Thyroid gland (tissue), 4 donors: ENCODE measurements around the gene AKT1S1. TPM values are rescaled to one million over a fixed set of nuclear protein-coding genes. Genes with fewer than 3 reads are reported as not detected.

ENCODE experiments used
- DNase-seq, 2 donors: peaks; one replicate each; pipeline ENCODE4 v3.0.0-alpha.2; 2019
- H3K27ac ChIP-seq, 3 donors: fragments of 200-600 bp; sonication (generic); 1 replicate in 2 of 3; 2 replicates in 1 of 3; pipeline ENCODE4 v1.5.1; 2016 to 2019; ENCODE audit warnings: mild to moderate bottlenecking in 1 of 3, moderate library complexity in 1 of 3
- H3K27me3 ChIP-seq: fragments of 200-600 bp; sonication (generic); one replicate; pipeline ENCODE4 v1.5.1; 2019
- H3K36me3 ChIP-seq, 2 donors: fragments of 200-600 bp; sonication (generic); one replicate each; pipeline ENCODE4 v1.5.1; 2016 to 2019
- H3K4me1 ChIP-seq, 2 donors: fragments of 200-600 bp; sonication (generic); one replicate each; pipeline ENCODE4 v1.5.1; 2017 to 2019
- H3K4me3 ChIP-seq, 3 donors: fragments of 200-600 bp; sonication (generic); replicated peaks in 1 of 3; 1 replicate in 2 of 3; 2 replicates in 1 of 3; pipeline ENCODE4 v1.5.1; 2016; ENCODE audit warnings: mild to moderate bottlenecking in 1 of 3
- H3K9me3 ChIP-seq: fragments of 200-600 bp; sonication (generic); one replicate; pipeline ENCODE4 v1.5.1; 2017
- CTCF ChIP-seq, 6 experiments: fragments of 200-600 bp in 3 of 6; fragments of 450-650 bp in 3 of 6; sonication (generic) in 3 of 6; IDR thresholded peaks; one replicate each; pipeline ENCODE4 v1.5.1; 2016 to 2019; ENCODE audit warnings: antibody characterized with exemption in 6 of 6, mild to moderate bottlenecking in 2 of 6, inconsistent platforms in 1 of 6, moderate library complexity in 1 of 6
- POLR2A ChIP-seq, 2 donors: fragments of 450-650 bp; IDR thresholded peaks; one replicate each; pipeline ENCODE4 v1.6.1; 2017; ENCODE audit warnings: antibody characterized with exemption in 2 of 2, mild to moderate bottlenecking in 2 of 2, moderate library complexity in 1 of 2
- WGBS, 2 donors: methylation state at CpG; one replicate each; pipeline ENCODE4 v1.1.5; 2017; 5-methylcytosine and 5-hydroxymethylcytosine counted together
- intact Hi-C: fragments of 100-400 bp; cut with DNase I; formaldehyde crosslinking; loops from one replicate; pipeline ENCODE4 v1.15.1; 2023
- total RNA-seq, 4 donors: library from RNA; depleted of rRNA; stranded (reverse); fragments of >200 nt; gene quantifications; one replicate each; pipeline ENCODE4 v1.2.3, GENCODE V29; 2016

Gene AKT1S1
- total RNA-seq, 4 donors from 2014 or later = 16.7 to 26.0 (median 21.5) TPM

- 84 to 91% methylated on average over 10 of the region's 10 CpGs for WGBS, 2 donors
- no peak for TF ChIP-seq POLR2A (IDR thresholded peaks at IDR 0.05)
- no peak for TF ChIP-seq CTCF (IDR thresholded peaks at IDR 0.05)
- Histone ChIP-seq H3K27me3 (no peaks in the 10 kb centered on the region), H3K4me3 (no peak overlapping the region), H3K27ac (no peak overlapping the region), H3K9me3 (no peaks in the 10 kb centered on the region), H3K4me1 (peaks cover 13 to 14% of the 10 kb centered on the region in 2 donors), H3K36me3 (no peaks in the 10 kb centered on the region)
- no peak for DNase-seq
- intact Hi-C loops = no loop called here
Observed at GRCh38 chr19:49847731-49848696, 29.1 kb downstream of the AKT1S1 start.

- intact Hi-C loops = no loop called here
- Histone ChIP-seq H3K27ac (no peak overlapping the region), H3K36me3 (no peaks in the 10 kb centered on the region), H3K4me3 (no peak overlapping the region), H3K27me3 (no peaks in the 10 kb centered on the region), H3K4me1 (peaks cover 0 to 4% of the 10 kb centered on the region in 2 donors), H3K9me3 (no peaks in the 10 kb centered on the region)
- DNase-seq = no peak
- no peak for TF ChIP-seq POLR2A (IDR thresholded peaks at IDR 0.05)
- TF ChIP-seq CTCF (IDR thresholded peaks at IDR 0.05) = no peak
- 82 to 83% methylated on average over 5 of the region's 5 CpGs for WGBS, 2 donors
Observed at GRCh38 chr19:49846408-49846807, 30.7 kb downstream of the AKT1S1 start.

GRCh38 chr19:49845414-49845813 lies 31.7 kb downstream of the AKT1S1 start:
- WGBS, 2 donors = 64 to 85% methylated on average over 3 of the region's 3 CpGs
- intact Hi-C loops = no loop called here
- no peak overlapping the region for H3K4me3 ChIP-seq
- H3K36me3 ChIP-seq = no peaks in the 10 kb centered on the region
- no peaks in the 10 kb centered on the region for H3K27me3 ChIP-seq
- H3K27ac ChIP-seq = no peak overlapping the region
- no peaks in the 10 kb centered on the region for H3K9me3 ChIP-seq
- H3K4me1 ChIP-seq = peaks cover 0 to 4% of the 10 kb centered on the region in 2 donors
- TF ChIP-seq POLR2A (IDR thresholded peaks at IDR 0.05) (no peak), CTCF (IDR thresholded peaks at IDR 0.05) (no peak)
- no peak for DNase-seq

GRCh38 chr19:49844138-49845095 lies 32.7 kb downstream of the AKT1S1 start:
- Histone ChIP-seq H3K9me3 (no peaks in the 10 kb centered on the region), H3K27me3 (no peaks in the 10 kb centered on the region), H3K36me3 (peaks cover 1 to 4% of the 10 kb centered on the region in 2 donors), H3K4me3 (no peak overlapping the region), H3K27ac (no peak overlapping the region), H3K4me1 (no peaks in the 10 kb centered on the region)
- no peak for DNase-seq
- TF ChIP-seq POLR2A (IDR thresholded peaks at IDR 0.05) (no peak), CTCF (IDR thresholded peaks at IDR 0.05) (no peak)
- intact Hi-C loops = no loop called here
- WGBS, 2 donors = 89 to 92% methylated on average over 13 to 17 of the region's 18 CpGs
